ENCODE data around the gene RAD51B. TPM values are rescaled to one million over a fixed set of nuclear protein-coding genes. Genes with fewer than 3 reads are reported as not detected.
A peak's percentile ranks its signal among the peaks of the same experiment; 100 is the strongest.

Gene RAD51B
- polyA plus RNA-seq, 3 donors = 2.4 to 4.9 (median 3.3) TPM

GRCh38 chr14:68674538-68675232, 855.1 kb downstream of the RAD51B start:
- WGBS, 3 donors = 90 to 92% (median 91%) methylated on average over 5 of the region's 5 CpGs
- no peak overlapping the region for H3K27ac ChIP-seq (ENCODE audit: low read depth, low read length)

- H3K27ac ChIP-seq (ENCODE audit: low read depth, low read length) = no peak overlapping the region
- WGBS, 3 donors = 81 to 94% (median 88%) methylated on average over 1 of the region's 1 CpG
These were observed 855.6 kb downstream of the RAD51B start for GRCh38 chr14:68675233-68675577.

GRCh38 chr14:68676511-68676943, 856.9 kb downstream of the RAD51B start:
- H3K27ac ChIP-seq (ENCODE audit: low read depth, low read length) = no peak overlapping the region
- 80 to 87% (median 83%) methylated on average over 11 of the region's 11 CpGs for WGBS, 3 donors

- WGBS, 3 donors = 71 to 83% (median 79%) methylated on average over 7 of the region's 7 CpGs
- no peak overlapping the region for H3K27ac ChIP-seq (ENCODE audit: low read depth, low read length)
These were observed 857.9 kb downstream of the RAD51B start for GRCh38 chr14:68677476-68677875.

GRCh38 chr14:68677901-68678300, 858.3 kb downstream of the RAD51B start:
- no peak overlapping the region for H3K27ac ChIP-seq (ENCODE audit: low read depth, low read length)
- 34 to 96% (median 90%) methylated on average over 11 of the region's 11 CpGs for WGBS, 3 donors

- 86 to 100% (median 95%) methylated on average over 1 of the region's 1 CpG for WGBS, 3 donors
- no peak overlapping the region for H3K27ac ChIP-seq (ENCODE audit: low read depth, low read length)
These were observed 858.9 kb downstream of the RAD51B start for GRCh38 chr14:68678471-68678870.

- H3K27ac ChIP-seq (ENCODE audit: low read depth, low read length) = no peak overlapping the region
These were observed 859.7 kb downstream of the RAD51B start for GRCh38 chr14:68679301-68679700.

- WGBS, 3 donors = 43 to 90% (median 79%) methylated on average over 8 of the region's 8 CpGs
These were observed 860.3 kb downstream of the RAD51B start for GRCh38 chr14:68679746-68680467.

GRCh38 chr14:68680541-68681051, 861.0 kb downstream of the RAD51B start:
- 41 to 66% (median 42%) methylated on average over 9 of the region's 9 CpGs for WGBS, 3 donors

More at GRCh38 chr14:68679746-68680467, 860.3 kb downstream of the RAD51B start:
- H3K27ac ChIP-seq (ENCODE audit: low read depth, low read length) = no peak overlapping the region

GRCh38 chr14:68681256-68682011, 861.9 kb downstream of the RAD51B start:
- WGBS, 3 donors = 77 to 87% (median 85%) methylated on average over 9 of the region's 9 CpGs
- no peak overlapping the region for H3K27ac ChIP-seq (ENCODE audit: low read depth, low read length)

More at GRCh38 chr14:68680541-68681051, 861.0 kb downstream of the RAD51B start:
- no peak overlapping the region for H3K27ac ChIP-seq (ENCODE audit: low read depth, low read length)

- 16 to 64% (median 27%) methylated on average over 15 of the region's 15 CpGs for WGBS, 3 donors
- peak overlapping the region; percentile 87 for H3K27ac ChIP-seq (ENCODE audit: low read depth, low read length)
These were observed 862.9 kb downstream of the RAD51B start for GRCh38 chr14:68682166-68683103.

- peak overlapping the region; percentile 31 for H3K27ac ChIP-seq (ENCODE audit: low read depth, low read length)
- 57 to 83% (median 57%) methylated on average over 7 of the region's 7 CpGs for WGBS, 3 donors
These were observed 863.7 kb downstream of the RAD51B start for GRCh38 chr14:68683326-68683725.

- H3K27ac ChIP-seq (ENCODE audit: low read depth, low read length) = no peak overlapping the region
- 63 to 81% (median 69%) methylated on average over 5 of the region's 5 CpGs for WGBS, 3 donors
These were observed 865.2 kb downstream of the RAD51B start for GRCh38 chr14:68684466-68685418.

- 72 to 78% (median 76%) methylated on average over 12 of the region's 12 CpGs for WGBS, 3 donors
- H3K27ac ChIP-seq (ENCODE audit: low read depth, low read length) = no peak overlapping the region
These were observed 866.0 kb downstream of the RAD51B start for GRCh38 chr14:68685419-68686204.

GRCh38 chr14:68686205-68686465, 866.6 kb downstream of the RAD51B start:
- 95 to 100% (median 100%) methylated on average over 1 of the region's 1 CpG for WGBS, 3 donors

GRCh38 chr14:68686724-68687123, 867.1 kb downstream of the RAD51B start:
- WGBS, 3 donors = 91 to 97% (median 92%) methylated on average over 8 of the region's 8 CpGs
- H3K27ac ChIP-seq (ENCODE audit: low read depth, low read length) = no peak overlapping the region

More at GRCh38 chr14:68686205-68686465, 866.6 kb downstream of the RAD51B start:
- H3K27ac ChIP-seq (ENCODE audit: low read depth, low read length) = no peak overlapping the region

All from adipose tissue (tissue), 3 donors.